GM18499 (cell line): ENCODE measurements around the gene SEPTIN1.

Experiments
- ATAC-seq: cut with Tn5 transposase; IDR thresholded peaks from one replicate; pipeline ENCODE4 v1.9.1; 2021; ENCODE audit warnings: moderate number of reproducible peaks; ENCODE audit not compliant: insufficient read depth, unreplicated experiment

Gene SEPTIN1, protein sequence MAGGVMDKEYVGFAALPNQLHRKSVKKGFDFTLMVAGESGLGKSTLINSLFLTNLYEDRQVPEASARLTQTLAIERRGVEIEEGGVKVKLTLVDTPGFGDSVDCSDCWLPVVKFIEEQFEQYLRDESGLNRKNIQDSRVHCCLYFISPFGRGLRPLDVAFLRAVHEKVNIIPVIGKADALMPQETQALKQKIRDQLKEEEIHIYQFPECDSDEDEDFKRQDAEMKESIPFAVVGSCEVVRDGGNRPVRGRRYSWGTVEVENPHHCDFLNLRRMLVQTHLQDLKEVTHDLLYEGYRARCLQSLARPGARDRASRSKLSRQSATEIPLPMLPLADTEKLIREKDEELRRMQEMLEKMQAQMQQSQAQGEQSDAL

DNA sequence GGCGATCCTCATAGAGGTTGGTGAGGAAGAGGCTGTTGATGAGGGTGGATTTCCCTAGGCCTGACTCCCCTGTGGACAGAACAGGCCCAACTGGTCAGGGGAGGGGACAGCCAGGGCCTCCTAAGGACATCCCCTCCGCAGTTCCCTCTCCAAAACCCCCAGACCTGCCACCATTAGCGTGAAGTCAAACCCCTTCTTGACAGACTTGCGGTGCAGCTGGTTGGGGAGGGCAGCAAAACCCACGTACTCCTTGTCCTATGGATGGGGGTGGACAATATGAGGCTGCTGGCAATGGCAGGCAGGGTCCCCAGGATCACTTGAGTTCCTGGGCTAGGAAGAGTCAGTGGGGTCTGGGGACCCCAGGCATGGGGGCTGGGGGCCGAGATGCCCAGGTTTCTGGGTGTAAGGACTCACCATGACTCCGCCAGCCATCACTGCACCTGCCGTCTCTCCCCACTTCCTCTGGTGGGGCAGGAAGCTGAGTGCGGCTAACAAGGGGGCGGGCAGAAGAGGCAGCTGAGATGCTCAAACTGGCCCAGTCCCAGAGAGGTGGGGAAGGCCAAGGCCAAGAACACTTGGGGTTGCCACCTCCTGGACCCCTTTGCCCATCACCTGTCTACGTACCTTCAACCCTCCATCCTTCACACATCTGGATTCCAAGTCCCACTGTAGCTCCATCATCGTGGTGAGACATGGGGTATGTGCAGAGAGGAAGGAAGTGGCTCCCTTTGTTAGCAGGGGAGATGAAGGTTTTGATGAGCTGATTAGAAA lies at the start of gene SEPTIN1:
Gene SEPTIN1 (minus strand): TSS at position 451 of the 771 bp plus-strand sequence. CDS start 19 bp downstream, at position 432.
- ATAC-seq = no peak

DNA sequence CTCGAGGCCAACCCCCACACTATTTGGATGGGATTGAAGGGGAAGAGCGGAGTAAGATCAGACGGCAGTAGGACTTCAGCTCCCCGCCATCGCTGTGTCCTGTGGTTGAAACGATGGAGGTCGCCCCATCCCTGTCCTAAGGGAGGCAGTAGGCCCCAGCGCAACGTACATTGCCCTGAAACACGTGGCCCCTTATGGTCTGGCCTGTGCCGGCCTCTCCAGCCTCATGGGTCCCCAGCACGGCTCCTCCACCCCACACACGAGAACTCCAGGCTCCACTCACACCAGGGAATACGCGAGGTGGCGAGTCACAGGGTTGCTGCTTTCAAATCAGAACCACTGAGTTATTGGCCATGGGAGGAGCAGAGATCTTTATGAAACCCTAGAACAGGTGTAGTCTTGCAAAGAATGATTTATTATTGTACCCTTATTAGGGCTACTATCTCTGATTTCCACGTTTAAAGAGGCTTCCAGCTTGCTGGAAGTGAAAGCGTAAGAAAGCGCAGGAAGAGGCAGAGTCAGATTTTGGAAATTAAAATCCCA lies 48.1 kb upstream of the SEPTIN1 start:
- ATAC-seq = no peak

DNA sequence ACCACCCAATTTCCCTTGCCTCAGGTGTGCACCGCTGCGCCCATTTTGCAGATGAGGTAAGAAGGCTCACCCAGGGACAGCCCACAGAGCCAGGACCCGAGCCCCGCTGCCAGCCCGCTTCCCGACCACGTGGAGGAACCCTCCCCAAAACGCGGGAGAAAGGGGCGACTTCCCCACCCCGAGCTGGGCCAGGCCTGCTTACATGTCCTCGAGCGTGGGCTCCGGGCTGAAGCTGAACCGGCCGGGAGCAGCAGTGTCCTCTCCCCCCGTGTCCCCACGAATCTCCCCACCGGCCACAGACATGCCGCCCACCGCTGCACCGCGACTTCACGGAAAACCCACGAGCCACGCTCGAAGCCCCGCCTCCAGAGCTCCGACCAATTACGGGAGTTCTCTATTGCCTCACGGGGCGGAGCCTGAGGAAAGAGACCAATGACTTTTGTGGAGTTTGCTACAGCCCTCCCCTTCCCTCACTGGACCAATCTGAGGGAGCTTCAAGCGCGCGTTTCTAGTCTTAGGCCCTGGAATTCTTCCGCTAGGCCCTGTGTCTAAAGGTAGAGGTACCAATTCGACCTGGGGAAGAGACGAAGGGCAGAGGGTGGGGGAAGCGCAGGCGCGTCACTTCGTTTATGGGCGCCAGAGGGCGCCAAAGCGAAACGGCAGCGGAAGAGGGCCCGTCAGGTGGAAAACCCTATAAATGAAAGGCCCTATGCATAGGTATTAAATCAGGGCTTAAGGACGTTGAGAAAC lies 47.5 kb upstream of the SEPTIN1 start, which contains the start of gene DCTPP1:
Gene DCTPP1 (minus strand): TSS at position 353 of the 750 bp plus-strand sequence. CDS start 50 bp downstream, at position 303.
- ATAC-seq = peak; percentile 87

DNA sequence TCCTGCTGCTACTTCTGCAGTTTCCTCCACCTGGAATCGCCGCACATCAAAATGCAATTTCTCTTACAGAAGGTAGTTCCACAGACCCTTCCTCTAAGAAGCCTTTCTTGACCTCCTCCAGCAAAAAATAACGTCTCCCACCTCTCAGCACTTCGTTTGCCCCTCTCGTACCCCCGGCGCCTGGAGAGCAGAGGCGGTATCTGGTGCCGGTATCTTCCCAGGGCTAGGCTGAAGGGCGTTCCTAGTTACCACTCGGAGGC lies 47.0 kb upstream of the SEPTIN1 start:
- no peak for ATAC-seq

DNA sequence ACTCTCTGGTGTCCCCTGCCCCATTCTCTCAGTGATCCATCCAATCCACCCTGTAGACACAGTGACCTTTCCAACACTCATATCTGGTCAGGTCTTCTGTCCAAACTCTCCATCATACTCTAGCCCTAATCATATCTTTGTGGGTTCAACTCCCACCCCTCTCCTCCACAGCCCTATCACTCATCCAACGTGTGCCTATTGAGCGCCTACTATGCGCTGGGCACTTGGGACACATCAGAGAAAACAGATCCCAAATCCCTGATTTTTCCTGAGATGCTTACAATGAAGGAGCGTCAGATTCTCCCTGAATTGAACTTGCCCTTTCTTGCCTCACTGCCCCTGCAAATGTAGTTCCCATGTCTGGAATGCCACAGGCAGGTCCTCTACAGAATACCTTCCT lies 45.7 kb upstream of the SEPTIN1 start:
- no peak for ATAC-seq

DNA sequence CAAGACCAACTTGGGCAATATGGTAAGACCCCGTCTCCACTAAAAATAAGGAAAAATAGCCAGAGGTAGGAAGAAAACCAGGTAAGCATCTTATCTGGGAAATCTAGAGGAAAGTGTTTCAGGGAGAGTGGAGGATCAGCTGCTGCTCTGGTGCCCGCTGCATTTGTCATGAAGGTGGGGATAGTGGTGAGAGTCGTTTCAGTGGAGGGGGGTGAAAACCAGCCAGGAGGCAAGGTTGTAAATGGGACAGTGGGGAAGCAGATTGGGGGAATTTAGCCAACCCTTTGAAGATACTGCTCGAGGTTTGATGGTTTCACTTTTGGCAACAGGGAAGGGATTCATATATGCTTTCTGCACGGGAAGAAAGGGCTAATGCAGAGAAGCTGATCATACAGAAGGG lies 38.6 kb upstream of the SEPTIN1 start:
- no peak for ATAC-seq

DNA sequence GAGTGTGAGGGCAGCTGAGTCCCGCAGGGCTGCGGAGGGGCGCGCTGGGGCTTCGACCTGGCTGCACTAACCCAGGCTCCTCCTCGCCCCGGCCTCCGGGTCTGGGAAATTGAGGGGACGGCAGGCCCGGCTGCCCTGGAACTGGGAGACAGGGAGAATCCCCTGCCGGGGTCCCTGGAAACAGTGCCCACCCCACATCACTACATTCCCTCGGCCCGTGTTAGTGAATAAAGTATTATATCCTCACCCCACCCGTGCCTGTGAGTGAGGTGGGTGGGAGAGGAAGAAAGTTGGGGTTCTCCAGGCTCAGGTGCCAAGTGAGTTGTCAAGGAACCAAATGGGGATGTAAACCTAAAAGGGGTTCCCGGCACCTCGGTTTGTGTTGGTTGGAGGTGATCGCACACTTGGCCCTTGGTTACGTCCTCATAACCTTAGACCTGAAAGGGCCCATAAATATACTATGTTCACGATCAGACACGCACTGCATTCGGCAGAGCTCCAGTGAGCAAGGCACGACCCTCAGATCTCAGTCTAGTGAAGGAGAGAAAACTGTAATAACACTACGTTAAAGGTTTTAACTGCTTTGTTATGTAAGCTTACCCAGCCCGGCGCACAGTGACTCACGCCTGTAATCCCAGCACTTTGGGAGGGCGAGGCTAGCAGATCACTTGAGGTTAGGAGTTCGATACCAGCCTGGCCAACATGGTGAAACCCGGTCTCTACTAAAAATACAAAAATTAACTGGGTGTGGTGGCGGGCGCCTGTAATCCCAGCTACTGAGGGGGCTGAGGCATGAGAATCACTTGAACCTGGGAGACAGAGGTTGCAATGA lies 36.2 kb upstream of the SEPTIN1 start:
- ATAC-seq = no peak

DNA sequence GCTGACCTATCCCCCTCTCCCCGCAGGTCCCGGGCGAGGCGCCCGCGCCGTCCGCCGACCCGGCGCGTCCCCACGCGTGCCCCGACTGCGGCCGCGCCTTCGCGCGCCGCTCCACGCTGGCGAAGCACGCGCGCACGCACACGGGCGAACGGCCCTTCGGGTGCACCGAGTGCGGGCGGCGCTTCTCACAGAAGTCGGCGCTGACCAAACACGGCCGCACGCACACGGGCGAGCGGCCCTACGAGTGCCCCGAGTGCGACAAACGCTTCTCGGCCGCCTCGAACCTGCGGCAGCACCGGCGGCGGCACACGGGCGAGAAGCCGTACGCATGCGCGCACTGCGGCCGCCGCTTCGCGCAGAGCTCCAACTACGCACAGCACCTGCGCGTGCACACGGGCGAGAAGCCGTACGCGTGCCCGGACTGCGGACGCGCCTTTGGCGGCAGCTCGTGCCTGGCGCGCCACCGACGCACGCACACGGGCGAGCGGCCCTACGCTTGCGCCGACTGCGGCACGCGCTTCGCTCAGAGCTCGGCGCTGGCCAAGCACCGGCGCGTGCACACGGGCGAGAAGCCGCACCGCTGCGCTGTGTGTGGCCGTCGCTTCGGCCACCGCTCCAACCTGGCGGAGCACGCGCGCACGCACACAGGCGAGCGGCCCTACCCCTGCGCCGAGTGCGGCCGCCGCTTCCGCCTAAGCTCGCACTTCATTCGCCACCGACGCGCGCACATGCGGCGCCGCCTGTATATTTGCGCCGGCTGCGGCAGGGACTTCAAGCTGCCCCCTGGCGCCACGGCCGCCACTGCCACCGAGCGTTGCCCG lies 35.4 kb upstream of the SEPTIN1 start:
- peak; percentile 44 for ATAC-seq

DNA sequence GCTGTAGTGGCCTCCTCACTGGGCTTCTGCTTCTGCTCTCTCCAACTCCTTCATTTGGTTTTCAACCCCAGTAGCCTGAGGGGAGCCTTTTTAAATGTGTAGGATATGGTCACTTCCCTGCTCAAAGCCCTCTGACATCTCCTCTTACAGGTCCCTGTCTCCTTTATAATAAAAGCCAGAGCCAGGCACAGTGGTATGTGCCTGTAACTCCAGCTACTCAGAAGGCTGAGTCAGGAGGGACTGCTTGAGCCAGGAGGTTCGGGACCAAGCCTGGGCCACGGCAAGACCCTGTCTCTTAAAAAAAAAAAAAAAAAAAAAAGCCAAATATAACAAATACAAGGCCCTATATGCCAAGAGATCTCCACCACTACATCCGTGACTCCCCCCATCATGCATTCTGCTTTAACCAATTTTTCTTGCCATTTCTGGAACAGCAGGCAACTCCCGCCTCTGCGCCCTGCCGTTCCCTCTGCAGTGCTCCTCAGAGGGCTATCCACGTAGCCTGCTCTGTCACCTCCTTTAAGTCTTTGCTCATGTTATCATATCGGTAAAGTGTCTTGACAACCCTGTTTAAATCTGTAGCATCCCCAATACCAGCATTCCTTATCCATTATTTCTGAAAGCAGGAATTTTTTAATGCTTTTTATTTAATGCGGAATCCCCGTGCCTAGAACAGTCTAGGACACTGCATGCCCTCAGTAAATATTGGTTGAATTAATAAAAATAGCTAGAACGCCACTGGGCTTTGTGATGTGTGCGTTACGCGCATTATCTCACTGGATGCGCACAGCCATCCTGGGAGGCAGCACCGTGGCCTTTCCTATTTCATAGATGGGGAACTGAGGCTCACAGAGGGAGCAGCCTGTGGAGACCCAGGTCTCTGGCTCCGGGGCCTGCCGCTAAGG lies 34.5 kb upstream of the SEPTIN1 start:
- ATAC-seq = no peak

DNA sequence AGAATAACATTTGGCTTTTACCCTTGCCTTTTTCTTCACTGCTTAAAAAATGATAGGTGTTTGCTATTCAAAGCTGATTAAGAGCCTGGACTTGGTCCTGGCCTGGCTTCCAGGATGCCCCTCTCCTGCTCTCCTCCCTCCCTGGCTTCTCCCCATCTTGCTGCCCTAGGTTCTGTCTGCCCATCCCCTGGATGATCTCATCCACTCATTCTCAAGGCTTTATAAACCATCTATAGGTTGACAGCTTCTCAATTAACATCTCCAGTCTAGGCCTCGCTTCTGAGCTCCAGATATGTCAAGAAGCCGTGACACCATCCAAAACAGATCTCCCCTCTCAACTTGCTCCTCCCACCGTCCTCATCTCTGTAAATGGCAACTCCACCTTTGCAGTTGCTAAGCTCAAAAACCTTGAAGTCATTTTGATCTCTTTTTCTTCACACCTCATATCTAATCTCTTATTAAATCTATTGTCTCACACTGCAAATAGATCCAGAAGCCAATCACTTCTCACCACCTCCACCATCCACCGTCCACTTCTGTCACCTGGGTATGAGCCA lies 33.8 kb upstream of the SEPTIN1 start:
- no peak for ATAC-seq

DNA sequence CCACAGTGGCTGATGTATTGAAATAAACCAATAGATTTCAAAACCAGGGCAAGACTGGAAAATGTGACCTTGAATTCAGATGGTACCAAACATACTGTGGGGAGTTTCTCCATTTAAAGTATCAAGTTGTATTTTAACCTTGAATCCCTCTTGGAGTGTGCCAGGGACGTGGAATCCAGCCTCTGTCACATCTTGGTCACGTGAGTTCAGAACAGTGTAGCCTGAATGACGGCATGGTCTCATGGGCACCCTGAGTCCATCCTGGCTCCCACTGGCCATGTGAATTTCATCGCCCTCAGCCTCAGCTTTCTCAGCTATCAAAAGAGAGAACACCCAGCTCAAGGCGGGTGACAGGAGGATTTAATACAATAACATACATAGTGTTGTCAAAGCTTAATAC lies 31.8 kb upstream of the SEPTIN1 start:
- no peak for ATAC-seq

DNA sequence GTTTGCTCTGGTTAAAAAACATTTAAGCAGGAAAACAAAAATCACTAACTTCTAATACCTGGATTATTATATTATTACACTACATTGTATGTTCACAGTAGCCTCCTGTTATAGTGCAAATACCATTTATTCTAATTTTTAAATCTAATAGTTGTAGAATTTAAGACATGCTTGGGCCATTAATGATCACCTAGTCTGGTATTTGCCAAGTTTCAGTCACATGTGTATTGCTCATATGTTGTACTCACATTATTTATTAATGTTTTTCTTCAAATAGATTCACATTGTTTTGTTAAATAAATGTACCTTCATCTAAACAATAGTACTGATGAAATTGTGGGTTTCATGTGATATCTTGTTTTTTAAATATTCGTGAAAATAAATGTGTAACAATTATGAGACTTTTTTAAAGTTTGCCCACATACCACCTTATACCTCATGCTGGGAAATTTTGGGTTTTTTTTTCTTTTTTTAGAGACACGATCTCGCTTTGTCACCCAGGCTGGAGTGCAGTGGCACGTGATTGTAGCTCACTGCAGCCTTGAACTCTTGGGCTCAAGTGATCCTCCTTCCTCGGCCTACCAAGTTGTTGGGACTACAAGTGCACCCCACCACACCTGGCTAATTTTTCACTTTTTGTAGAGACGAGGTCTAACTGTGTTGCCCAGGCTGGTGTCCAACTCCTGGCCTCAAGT lies 30.9 kb upstream of the SEPTIN1 start:
- no peak for ATAC-seq

DNA sequence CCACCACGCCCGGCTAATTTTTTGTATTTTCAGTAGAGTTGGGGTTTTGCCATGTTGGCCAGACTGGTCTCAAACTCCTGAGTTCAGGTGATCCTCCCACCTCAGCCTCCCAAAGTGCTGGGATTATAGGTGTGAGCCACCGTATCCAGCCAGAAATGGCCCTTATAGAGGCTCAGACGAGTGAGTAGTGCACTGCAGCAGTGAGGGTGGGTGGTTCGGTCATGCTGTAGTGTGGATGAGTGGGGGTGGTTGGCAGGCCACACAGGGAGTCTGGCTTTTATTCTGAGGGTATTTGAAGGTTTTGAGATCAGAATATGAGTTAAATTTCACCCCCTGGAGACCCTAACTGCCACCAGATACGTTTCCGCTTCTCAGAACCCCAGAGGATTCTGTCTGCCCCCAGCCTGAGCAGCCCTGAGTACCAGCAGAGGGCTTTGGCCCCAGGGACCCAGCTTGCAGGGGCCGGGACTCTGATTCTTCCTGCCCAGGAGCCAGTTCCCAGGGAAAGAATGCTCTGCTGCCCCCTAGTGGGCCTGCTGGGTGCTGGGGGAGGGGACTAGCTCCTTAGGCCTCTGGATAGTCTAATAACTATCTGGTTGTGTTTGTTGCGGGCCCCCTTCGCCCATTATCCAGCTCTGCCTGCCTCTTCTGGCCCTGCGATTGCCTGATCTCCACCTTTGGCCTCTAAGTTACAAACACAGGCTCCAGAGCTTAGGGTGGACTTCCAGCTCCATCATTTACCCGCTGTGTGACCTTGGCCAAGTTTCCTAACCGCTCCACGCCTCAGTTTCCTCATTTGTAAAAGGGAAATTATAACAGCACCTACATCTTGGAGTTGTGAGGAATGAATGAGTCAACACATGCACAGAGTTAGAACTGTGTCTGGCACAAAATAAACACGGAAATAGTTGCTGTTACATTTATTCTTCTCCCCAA lies 27.0 kb upstream of the SEPTIN1 start:
- ATAC-seq = no peak

DNA sequence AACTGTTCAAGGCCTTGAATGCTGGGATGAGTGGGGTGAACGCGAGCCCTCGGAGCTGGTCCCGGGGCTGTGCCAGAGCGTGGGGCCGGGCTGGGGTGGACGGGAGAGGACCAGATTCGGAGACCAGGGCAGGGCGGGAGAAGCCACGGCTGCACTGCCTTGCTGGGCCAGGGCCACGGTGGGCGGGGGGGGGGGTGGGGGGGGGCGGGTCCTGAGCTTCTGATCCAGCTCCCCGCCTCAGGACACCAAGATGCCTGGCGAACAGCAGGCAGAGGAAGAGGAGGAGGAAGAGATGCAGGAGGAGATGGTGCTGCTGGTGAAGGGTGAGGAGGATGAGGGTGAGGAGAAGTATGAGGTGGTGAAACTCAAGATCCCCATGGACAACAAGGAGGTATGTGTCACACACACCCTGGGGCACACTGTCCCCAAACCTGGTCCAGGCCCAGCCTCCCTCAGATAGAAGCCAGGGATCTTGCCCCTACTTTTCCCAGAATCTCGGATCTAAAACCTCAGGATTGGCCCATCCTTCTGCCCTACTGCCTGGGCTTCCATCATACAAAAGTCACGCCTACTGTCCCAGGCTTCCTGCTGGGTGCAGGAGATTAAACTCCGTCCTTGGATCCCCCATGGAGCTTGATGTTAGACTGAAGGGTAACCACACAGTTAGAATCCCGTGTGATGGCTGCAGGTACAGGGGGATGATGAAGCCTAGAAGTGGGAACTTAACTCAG lies 25.6 kb upstream of the SEPTIN1 start:
- no peak for ATAC-seq

DNA sequence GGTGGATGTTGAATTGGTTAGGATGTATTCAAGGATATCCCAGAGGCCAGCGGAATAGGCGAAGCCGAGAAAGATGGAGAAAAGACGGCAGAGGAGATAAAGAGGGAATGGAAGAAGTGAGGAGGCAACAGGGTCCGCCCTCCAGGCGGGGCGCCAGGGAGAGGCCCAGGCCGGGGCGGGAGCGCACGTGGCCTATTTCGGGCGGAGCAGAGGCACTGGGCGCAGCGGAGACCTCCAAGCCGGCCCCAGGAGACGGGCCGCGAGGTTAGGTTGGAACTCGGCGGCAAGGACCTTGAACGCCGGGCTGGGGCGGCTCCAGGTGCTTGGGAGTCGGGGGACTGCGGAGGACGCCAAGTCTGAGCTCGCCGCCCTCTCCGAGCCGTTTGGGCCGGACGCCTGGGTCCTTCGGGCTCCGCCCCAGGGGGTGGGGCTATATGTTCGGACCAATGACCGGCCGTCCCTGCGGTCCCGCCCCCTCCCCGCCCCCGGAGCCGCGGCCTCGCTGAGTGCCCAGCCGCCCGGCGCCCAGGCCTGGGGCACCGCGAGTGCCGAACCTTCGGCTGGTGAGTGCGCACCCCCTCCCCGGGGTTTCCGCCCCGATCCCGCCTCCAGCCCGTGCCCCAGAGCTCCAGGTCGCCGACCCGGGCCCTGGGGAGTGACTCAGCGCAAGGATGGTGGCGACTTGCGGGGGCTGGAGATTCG lies 24.9 kb upstream of the SEPTIN1 start, which contains the start of gene ZNF771:
Gene ZNF771 (plus strand): TSS at position 505 of the 702 bp plus-strand sequence. CDS start 448 bp downstream, outside the sequence.
- no peak for ATAC-seq
